ENCODE data around the gene GALNT7.

GRCh38 chr4:173223743-173224142, 55.1 kb downstream of the GALNT7 start:
- TF ChIP-seq, protein P1, sequence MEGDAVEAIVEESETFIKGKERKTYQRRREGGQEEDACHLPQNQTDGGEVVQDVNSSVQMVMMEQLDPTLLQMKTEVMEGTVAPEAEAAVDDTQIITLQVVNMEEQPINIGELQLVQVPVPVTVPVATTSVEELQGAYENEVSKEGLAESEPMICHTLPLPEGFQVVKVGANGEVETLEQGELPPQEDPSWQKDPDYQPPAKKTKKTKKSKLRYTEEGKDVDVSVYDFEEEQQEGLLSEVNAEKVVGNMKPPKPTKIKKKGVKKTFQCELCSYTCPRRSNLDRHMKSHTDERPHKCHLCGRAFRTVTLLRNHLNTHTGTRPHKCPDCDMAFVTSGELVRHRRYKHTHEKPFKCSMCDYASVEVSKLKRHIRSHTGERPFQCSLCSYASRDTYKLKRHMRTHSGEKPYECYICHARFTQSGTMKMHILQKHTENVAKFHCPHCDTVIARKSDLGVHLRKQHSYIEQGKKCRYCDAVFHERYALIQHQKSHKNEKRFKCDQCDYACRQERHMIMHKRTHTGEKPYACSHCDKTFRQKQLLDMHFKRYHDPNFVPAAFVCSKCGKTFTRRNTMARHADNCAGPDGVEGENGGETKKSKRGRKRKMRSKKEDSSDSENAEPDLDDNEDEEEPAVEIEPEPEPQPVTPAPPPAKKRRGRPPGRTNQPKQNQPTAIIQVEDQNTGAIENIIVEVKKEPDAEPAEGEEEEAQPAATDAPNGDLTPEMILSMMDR (IDR thresholded peaks at IDR 0.05 in 2 of 3, conservative IDR thresholded peaks at IDR 0.05 in 1 of 3; ENCODE audit: control insufficient read depth in 2 of 3, extremely low read depth in 1 of 3, insufficient read depth in 1 of 3, low read depth in 3 of 3, low read length in 3 of 3) = no peak
- TF ChIP-seq SUZ12 (IDR thresholded peaks at IDR 0.05; ENCODE audit: unreplicated experiment) (no peak), EP300 (IDR thresholded peaks at IDR 0.05; ENCODE audit: borderline replicate concordance in 1 of 2, control insufficient read depth in 1 of 2, low read depth in 2 of 2, low read length in 2 of 2) (no peak), SP1 (IDR thresholded peaks at IDR 0.05; ENCODE audit: low read depth, low read length) (no peak), HDAC2 (IDR thresholded peaks at IDR 0.05) (no peak), POLR2AphosphoS5 (IDR thresholded peaks at IDR 0.05; ENCODE audit: low read length) (no peak), EZH2 (IDR thresholded peaks at IDR 0.05; ENCODE audit: borderline replicate concordance, control insufficient read depth, low read depth, low read length) (no peak), POLR2A (IDR thresholded peaks at IDR 0.05; ENCODE audit: low read depth, low read length) (no peak), ZNF274 (IDR thresholded peaks at IDR 0.05; ENCODE audit: insufficient read depth, insufficient read length) (no peak), HDGF (IDR thresholded peaks at IDR 0.05) (no peak), JUND (IDR thresholded peaks at IDR 0.05; ENCODE audit: low read depth, low read length) (no peak)
- TF ChIP-seq, protein P2, sequence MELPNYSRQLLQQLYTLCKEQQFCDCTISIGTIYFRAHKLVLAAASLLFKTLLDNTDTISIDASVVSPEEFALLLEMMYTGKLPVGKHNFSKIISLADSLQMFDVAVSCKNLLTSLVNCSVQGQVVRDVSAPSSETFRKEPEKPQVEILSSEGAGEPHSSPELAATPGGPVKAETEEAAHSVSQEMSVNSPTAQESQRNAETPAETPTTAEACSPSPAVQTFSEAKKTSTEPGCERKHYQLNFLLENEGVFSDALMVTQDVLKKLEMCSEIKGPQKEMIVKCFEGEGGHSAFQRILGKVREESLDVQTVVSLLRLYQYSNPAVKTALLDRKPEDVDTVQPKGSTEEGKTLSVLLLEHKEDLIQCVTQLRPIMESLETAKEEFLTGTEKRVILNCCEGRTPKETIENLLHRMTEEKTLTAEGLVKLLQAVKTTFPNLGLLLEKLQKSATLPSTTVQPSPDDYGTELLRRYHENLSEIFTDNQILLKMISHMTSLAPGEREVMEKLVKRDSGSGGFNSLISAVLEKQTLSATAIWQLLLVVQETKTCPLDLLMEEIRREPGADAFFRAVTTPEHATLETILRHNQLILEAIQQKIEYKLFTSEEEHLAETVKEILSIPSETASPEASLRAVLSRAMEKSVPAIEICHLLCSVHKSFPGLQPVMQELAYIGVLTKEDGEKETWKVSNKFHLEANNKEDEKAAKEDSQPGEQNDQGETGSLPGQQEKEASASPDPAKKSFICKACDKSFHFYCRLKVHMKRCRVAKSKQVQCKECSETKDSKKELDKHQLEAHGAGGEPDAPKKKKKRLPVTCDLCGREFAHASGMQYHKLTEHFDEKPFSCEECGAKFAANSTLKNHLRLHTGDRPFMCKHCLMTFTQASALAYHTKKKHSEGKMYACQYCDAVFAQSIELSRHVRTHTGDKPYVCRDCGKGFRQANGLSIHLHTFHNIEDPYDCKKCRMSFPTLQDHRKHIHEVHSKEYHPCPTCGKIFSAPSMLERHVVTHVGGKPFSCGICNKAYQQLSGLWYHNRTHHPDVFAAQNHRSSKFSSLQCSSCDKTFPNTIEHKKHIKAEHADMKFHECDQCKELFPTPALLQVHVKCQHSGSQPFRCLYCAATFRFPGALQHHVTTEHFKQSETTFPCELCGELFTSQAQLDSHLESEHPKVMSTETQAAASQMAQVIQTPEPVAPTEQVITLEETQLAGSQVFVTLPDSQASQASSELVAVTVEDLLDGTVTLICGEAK (IDR thresholded peaks at IDR 0.05; ENCODE audit: borderline replicate concordance) = no peak

Data from GM12878 (cell line).